Calu3 (cell line): ENCODE data around the gene BACE2. TPM values are rescaled to one million over a fixed set of nuclear protein-coding genes. Genes with fewer than 3 reads are reported as not detected.

Experiments used
- BruUV-seq: library from RNA; stranded (reverse); fragments of 400-500 nt; replicated peaks from 2 replicates; lab custom pipeline; 2021; lab: Mats Ljungman, UMichigan
- CTCF ChIA-PET: fragments of 300-600 bp; sonication (Branson Sonifier 250); formaldehyde crosslinking; loops from one replicate; lab custom pipeline; 2022; ENCODE audit warnings: antibody characterized with exemption; lab: Charles Lee
- DNase-seq: peaks from one replicate; pipeline ENCODE4 v3.0.0; 2022
- H3K27ac Mint-ChIP-seq: one replicate; pipeline ENCODE4 v1.8.0; 2022; ENCODE audit warnings: mixed read lengths; ENCODE audit not compliant: unreplicated experiment
- H3K27me3 Mint-ChIP-seq: one replicate; pipeline ENCODE4 v1.8.0; 2022; ENCODE audit warnings: mixed read lengths; ENCODE audit not compliant: unreplicated experiment
- H3K36me3 Mint-ChIP-seq: one replicate; pipeline ENCODE4 v1.8.0; 2022; ENCODE audit warnings: mild to moderate bottlenecking, moderate library complexity, mixed read lengths; ENCODE audit not compliant: insufficient read depth, unreplicated experiment
- H3K4me1 Mint-ChIP-seq: one replicate; pipeline ENCODE4 v1.8.0; 2022; ENCODE audit warnings: mild to moderate bottlenecking, low read depth, mixed read lengths; ENCODE audit not compliant: unreplicated experiment
- H3K4me3 Mint-ChIP-seq: one replicate; pipeline ENCODE4 v1.8.0; 2022; ENCODE audit warnings: mild to moderate bottlenecking, low read depth, moderate library complexity, mixed read lengths; ENCODE audit not compliant: unreplicated experiment
- H3K9me3 Mint-ChIP-seq: one replicate; pipeline ENCODE4 v1.8.0; 2022; ENCODE audit warnings: low read depth, mixed read lengths; ENCODE audit not compliant: unreplicated experiment
- intact Hi-C: fragments of 100-400 bp; cut with micrococcal nuclease; formaldehyde crosslinking; loops from one replicate; pipeline ENCODE4 v1.10.0; 2022; ENCODE audit not compliant: unreplicated experiment
- total RNA-seq: library from RNA; stranded (reverse); gene quantifications from 2 replicates; pipeline ENCODE4 v1.2.3, GENCODE V29; 2022
- TF ChIP-seq, protein P1 (sequence below): fragments of 200-600 bp; IDR thresholded peaks from one replicate; pipeline ENCODE4 v1.8.0; 2022; ENCODE audit warnings: antibody characterized with exemption; ENCODE audit not compliant: unreplicated experiment

The BACE2 gene
- total RNA-seq, 1 experiment from 2014 or later, result 59.0 TPM

GRCh38 chr21:41147979-41148355 lies 20.0 kb upstream of the BACE2 start:
- CTCF ChIA-PET, result no interaction called here
- no TSS peak for BruUV-seq
- DNase-seq, result no peak
- H3K9me3 Mint-ChIP-seq, result no peaks in the 10 kb centered on the region
- peaks cover 20% of the 10 kb centered on the region for H3K27me3 Mint-ChIP-seq
- intact Hi-C loops, result no loop called here
- TF ChIP-seq, protein P1, sequence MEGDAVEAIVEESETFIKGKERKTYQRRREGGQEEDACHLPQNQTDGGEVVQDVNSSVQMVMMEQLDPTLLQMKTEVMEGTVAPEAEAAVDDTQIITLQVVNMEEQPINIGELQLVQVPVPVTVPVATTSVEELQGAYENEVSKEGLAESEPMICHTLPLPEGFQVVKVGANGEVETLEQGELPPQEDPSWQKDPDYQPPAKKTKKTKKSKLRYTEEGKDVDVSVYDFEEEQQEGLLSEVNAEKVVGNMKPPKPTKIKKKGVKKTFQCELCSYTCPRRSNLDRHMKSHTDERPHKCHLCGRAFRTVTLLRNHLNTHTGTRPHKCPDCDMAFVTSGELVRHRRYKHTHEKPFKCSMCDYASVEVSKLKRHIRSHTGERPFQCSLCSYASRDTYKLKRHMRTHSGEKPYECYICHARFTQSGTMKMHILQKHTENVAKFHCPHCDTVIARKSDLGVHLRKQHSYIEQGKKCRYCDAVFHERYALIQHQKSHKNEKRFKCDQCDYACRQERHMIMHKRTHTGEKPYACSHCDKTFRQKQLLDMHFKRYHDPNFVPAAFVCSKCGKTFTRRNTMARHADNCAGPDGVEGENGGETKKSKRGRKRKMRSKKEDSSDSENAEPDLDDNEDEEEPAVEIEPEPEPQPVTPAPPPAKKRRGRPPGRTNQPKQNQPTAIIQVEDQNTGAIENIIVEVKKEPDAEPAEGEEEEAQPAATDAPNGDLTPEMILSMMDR, result no peak
- H3K36me3 Mint-ChIP-seq, result no peaks in the 10 kb centered on the region
- no peak overlapping the region for H3K27ac Mint-ChIP-seq
- no peaks in the 10 kb centered on the region for H3K4me1 Mint-ChIP-seq
- H3K4me3 Mint-ChIP-seq, result no peak overlapping the region

DNA sequence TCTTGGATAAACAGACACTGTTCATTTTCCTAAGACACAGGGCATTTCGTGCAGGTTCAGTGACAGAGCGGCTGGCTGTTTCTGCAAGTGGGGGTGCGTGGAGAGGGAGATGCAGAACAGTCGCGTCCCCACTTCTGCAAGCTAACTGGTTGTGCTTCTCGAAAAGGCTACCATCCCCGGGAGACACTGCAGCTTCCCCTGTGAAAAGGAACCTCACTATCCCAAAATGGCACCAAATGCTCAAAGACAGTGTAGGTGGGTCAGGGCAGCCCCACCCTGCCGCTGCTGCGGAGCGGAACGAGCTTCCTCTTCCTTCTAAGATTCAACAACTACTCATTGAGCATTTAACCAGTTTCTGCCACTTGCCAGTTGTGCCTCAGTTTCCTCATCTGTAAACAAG lies 19.2 kb upstream of the BACE2 start:
- Mint-ChIP-seq H3K9me3 (no peaks in the 10 kb centered on the region), H3K4me1 (no peaks in the 10 kb centered on the region), H3K36me3 (no peaks in the 10 kb centered on the region), H3K27ac (no peak overlapping the region), H3K27me3 (peaks cover 28% of the 10 kb centered on the region), H3K4me3 (no peak overlapping the region)
- TF ChIP-seq, protein P1, result no peak
- intact Hi-C loops, result no loop called here
- CTCF ChIA-PET, result no interaction called here
- no TSS peak for BruUV-seq
- no peak for DNase-seq

- peaks cover 32% of the 10 kb centered on the region for H3K27me3 Mint-ChIP-seq
These were observed 18.8 kb upstream of the BACE2 start for GRCh38 chr21:41149199-41149598.

DNA sequence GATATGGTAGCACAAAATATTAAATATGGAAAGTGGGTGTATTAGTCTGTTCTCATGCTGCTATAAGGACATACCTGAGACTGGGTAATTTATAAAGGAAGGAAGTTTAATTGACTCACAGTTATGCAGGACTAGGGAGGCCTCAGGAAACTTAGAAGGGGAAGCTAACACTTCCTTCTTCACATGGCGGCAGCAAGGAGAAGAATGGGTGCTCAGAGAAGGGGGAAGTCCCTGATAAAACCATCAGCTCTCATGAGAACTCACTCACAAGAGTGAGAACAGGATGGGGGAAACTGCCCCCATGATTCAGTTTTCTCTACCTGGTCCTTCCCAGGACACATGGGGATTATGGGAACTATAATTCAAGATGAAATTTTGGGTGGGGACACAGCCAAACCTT lies 15.8 kb upstream of the BACE2 start:
- H3K27me3 Mint-ChIP-seq, result peaks cover 23% of the 10 kb centered on the region
- no peak for DNase-seq
- H3K9me3 Mint-ChIP-seq, result peaks cover 3% of the 10 kb centered on the region
- no peak overlapping the region for H3K27ac Mint-ChIP-seq
- TF ChIP-seq, protein P1, result no peak
- no peaks in the 10 kb centered on the region for H3K4me1 Mint-ChIP-seq
- intact Hi-C loops, result no loop called here
- BruUV-seq, result no TSS peak
- no peaks in the 10 kb centered on the region for H3K36me3 Mint-ChIP-seq
- CTCF ChIA-PET, result no interaction called here
- H3K4me3 Mint-ChIP-seq, result no peak overlapping the region

More at GRCh38 chr21:41149199-41149598, 18.8 kb upstream of the BACE2 start:
- no peak overlapping the region for H3K4me3 Mint-ChIP-seq
- no peaks in the 10 kb centered on the region for H3K36me3 Mint-ChIP-seq
- no peak overlapping the region for H3K27ac Mint-ChIP-seq
- TF ChIP-seq, protein P1, result no peak
- intact Hi-C loops, result no loop called here
- BruUV-seq, result no TSS peak
- H3K9me3 Mint-ChIP-seq, result peaks cover 2% of the 10 kb centered on the region
- CTCF ChIA-PET, result no interaction called here
- no peak for DNase-seq
- H3K4me1 Mint-ChIP-seq, result no peaks in the 10 kb centered on the region
